ENCODE results near the gene LCN12.

The LCN12 gene

DNA sequence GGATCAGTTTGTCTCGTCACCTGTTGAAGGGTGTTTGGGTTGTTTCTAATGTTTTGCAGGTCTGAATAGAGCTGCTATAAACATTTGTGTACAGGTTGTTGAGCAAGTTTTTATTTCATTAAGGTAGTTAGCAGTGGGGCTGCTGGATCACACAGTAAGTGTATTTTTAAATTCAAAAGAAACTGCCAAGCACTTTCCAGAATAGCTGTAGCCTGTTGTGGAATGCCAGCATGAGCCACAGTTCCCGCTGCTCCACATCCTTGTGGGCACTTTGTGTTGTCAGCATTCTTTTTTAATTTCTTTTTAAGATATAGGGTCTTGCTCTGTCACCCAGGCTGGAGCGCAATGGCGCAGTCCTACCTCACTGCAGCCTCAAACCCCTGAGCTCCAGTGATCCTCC, 22.1 kb upstream of the LCN12 start:
- no peak overlapping the region for H3K9ac ChIP-seq (ENCODE audit: low read length)
- no peak overlapping the region for H3K23ac ChIP-seq (ENCODE audit: low read length)
- H4K5ac ChIP-seq (ENCODE audit: low read length): no peak overlapping the region
- no peak overlapping the region for H3K56ac ChIP-seq (ENCODE audit: low read length)
- H2AK5ac ChIP-seq (ENCODE audit: low read length): no peak overlapping the region
- H3K4ac ChIP-seq (ENCODE audit: low read depth, low read length): no peak overlapping the region
- H4K8ac ChIP-seq (ENCODE audit: low read depth, low read length): no peak overlapping the region
- H2BK5ac ChIP-seq (ENCODE audit: low read length): no peak overlapping the region
- H3K79me2 ChIP-seq (ENCODE audit: control insufficient read depth, insufficient read depth, low read length): no peaks in the 10 kb centered on the region
- no peak overlapping the region for H3K4me2 ChIP-seq (ENCODE audit: low read length)
- H3K79me1 ChIP-seq (ENCODE audit: low read length): no peaks in the 10 kb centered on the region
- no peaks in the 10 kb centered on the region for H3K4me1 ChIP-seq (ENCODE audit: control insufficient read depth, low read depth, low read length)
- peaks cover 6% of the 10 kb centered on the region for H3K36me3 ChIP-seq (ENCODE audit: control insufficient read depth, insufficient read depth, low read length)
- no peak overlapping the region for H2BK120ac ChIP-seq (ENCODE audit: low read depth, low read length)
- H3K18ac ChIP-seq (ENCODE audit: low read length): no peak overlapping the region
- H2BK15ac ChIP-seq (replicated peaks; ENCODE audit: low read depth): no peak overlapping the region
- no CpG with 5 or more reads among the region's 4 CpGs for whole genome bisulfite sequencing (ENCODE audit: extremely low coverage, insufficient coverage, low lambda C conversion rate)
- H3K4me3 ChIP-seq (ENCODE audit: low read length): no peak overlapping the region
- DNase-seq: no peak
- H3K27ac ChIP-seq (ENCODE audit: low read depth, low read length): no peak overlapping the region
- no peaks in the 10 kb centered on the region for H3K27me3 ChIP-seq (ENCODE audit: insufficient read depth, low read length, poor library complexity)

- Histone ChIP-seq H3K23ac (ENCODE audit: low read length) (no peak overlapping the region), H3K79me1 (ENCODE audit: low read length) (no peaks in the 10 kb centered on the region), H3K4me2 (ENCODE audit: low read length) (no peak overlapping the region), H2AK5ac (ENCODE audit: low read length) (no peak overlapping the region), H2BK120ac (ENCODE audit: low read depth, low read length) (no peak overlapping the region), H3K4me3 (ENCODE audit: low read length) (no peak overlapping the region), H3K27me3 (ENCODE audit: insufficient read depth, low read length, poor library complexity) (no peaks in the 10 kb centered on the region), H2BK5ac (ENCODE audit: low read length) (no peak overlapping the region), H4K8ac (ENCODE audit: low read depth, low read length) (no peak overlapping the region), H3K36me3 (ENCODE audit: control insufficient read depth, insufficient read depth, low read length) (peaks cover 6% of the 10 kb centered on the region), H3K79me2 (ENCODE audit: control insufficient read depth, insufficient read depth, low read length) (no peaks in the 10 kb centered on the region), H3K4ac (ENCODE audit: low read depth, low read length) (no peak overlapping the region), H2BK15ac (replicated peaks; ENCODE audit: low read depth) (no peak overlapping the region), H3K56ac (ENCODE audit: low read length) (no peak overlapping the region), H3K9ac (ENCODE audit: low read length) (no peak overlapping the region), H3K27ac (ENCODE audit: low read depth, low read length) (no peak overlapping the region), H3K18ac (ENCODE audit: low read length) (no peak overlapping the region), H3K4me1 (ENCODE audit: control insufficient read depth, low read depth, low read length) (no peaks in the 10 kb centered on the region), H4K5ac (ENCODE audit: low read length) (no peak overlapping the region)
- no peak for DNase-seq
- WGBS (ENCODE audit: extremely low coverage, insufficient coverage, low lambda C conversion rate): no CpG with 5 or more reads among the region's 2 CpGs
Observed at GRCh38 chr9:136931611-136932130, 20.4 kb upstream of the LCN12 start.

- H3K27me3 ChIP-seq (ENCODE audit: insufficient read depth, low read length, poor library complexity): no peaks in the 10 kb centered on the region
- no peak overlapping the region for H3K56ac ChIP-seq (ENCODE audit: low read length)
- H3K36me3 ChIP-seq (ENCODE audit: control insufficient read depth, insufficient read depth, low read length): peaks cover 4% of the 10 kb centered on the region
- no peaks in the 10 kb centered on the region for H3K79me2 ChIP-seq (ENCODE audit: control insufficient read depth, insufficient read depth, low read length)
- H3K18ac ChIP-seq (ENCODE audit: low read length): no peak overlapping the region
- H3K4me2 ChIP-seq (ENCODE audit: low read length): no peak overlapping the region
- no peak overlapping the region for H4K8ac ChIP-seq (ENCODE audit: low read depth, low read length)
- no peak overlapping the region for H2BK5ac ChIP-seq (ENCODE audit: low read length)
- H2BK120ac ChIP-seq (ENCODE audit: low read depth, low read length): no peak overlapping the region
- no peak overlapping the region for H2AK5ac ChIP-seq (ENCODE audit: low read length)
- DNase-seq: no peak
- no peak overlapping the region for H3K23ac ChIP-seq (ENCODE audit: low read length)
- H3K4ac ChIP-seq (ENCODE audit: low read depth, low read length): no peak overlapping the region
- WGBS (ENCODE audit: extremely low coverage, insufficient coverage, low lambda C conversion rate): no CpG with 5 or more reads among the region's 3 CpGs
- H3K4me1 ChIP-seq (ENCODE audit: control insufficient read depth, low read depth, low read length): no peaks in the 10 kb centered on the region
- no peak overlapping the region for H3K9ac ChIP-seq (ENCODE audit: low read length)
- no peak overlapping the region for H2BK15ac ChIP-seq (replicated peaks; ENCODE audit: low read depth)
- H3K27ac ChIP-seq (ENCODE audit: low read depth, low read length): no peak overlapping the region
- no peak overlapping the region for H3K4me3 ChIP-seq (ENCODE audit: low read length)
- H4K5ac ChIP-seq (ENCODE audit: low read length): no peak overlapping the region
- no peaks in the 10 kb centered on the region for H3K79me1 ChIP-seq (ENCODE audit: low read length)
Observed at GRCh38 chr9:136934277-136934676, 17.8 kb upstream of the LCN12 start.

DNA sequence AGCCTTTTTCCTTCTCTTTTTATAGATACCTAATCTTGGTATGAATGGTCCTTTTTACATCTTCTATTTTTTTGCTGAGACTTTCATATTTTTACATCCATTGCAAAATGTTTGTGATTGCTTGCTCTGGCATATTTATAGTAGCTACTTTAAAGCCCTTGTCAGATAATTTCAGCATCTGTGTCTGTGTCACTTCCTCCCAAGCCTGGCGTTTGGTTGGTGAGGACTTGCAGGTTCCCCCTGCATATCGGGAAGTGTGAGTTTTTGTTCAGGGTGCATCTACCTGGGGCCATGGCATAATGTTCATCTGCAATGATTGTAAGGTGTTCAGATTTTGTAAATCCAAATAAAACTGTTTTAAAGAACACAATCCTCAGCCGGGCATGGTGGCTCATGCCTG, 16.4 kb upstream of the LCN12 start:
- Histone ChIP-seq H3K79me1 (ENCODE audit: low read length) (no peaks in the 10 kb centered on the region), H4K5ac (ENCODE audit: low read length) (no peak overlapping the region), H3K4me2 (ENCODE audit: low read length) (no peak overlapping the region)

GRCh38 chr9:136936645-136937170, 15.4 kb upstream of the LCN12 start:
- no peak overlapping the region for H3K4me2 ChIP-seq (ENCODE audit: low read length)
- no peaks in the 10 kb centered on the region for H3K79me2 ChIP-seq (ENCODE audit: control insufficient read depth, insufficient read depth, low read length)
- WGBS (ENCODE audit: extremely low coverage, insufficient coverage, low lambda C conversion rate): no CpG with 5 or more reads among the region's 8 CpGs
- no peak overlapping the region for H3K56ac ChIP-seq (ENCODE audit: low read length)
- no peak overlapping the region for H3K4ac ChIP-seq (ENCODE audit: low read depth, low read length)
- H3K79me1 ChIP-seq (ENCODE audit: low read length): no peaks in the 10 kb centered on the region
- no peak overlapping the region for H2BK15ac ChIP-seq (replicated peaks; ENCODE audit: low read depth)
- H4K8ac ChIP-seq (ENCODE audit: low read depth, low read length): no peak overlapping the region
- H3K36me3 ChIP-seq (ENCODE audit: control insufficient read depth, insufficient read depth, low read length): peaks cover 9% of the 10 kb centered on the region
- no peak overlapping the region for H2AK5ac ChIP-seq (ENCODE audit: low read length)
- H2BK5ac ChIP-seq (ENCODE audit: low read length): no peak overlapping the region
- H3K27ac ChIP-seq (ENCODE audit: low read depth, low read length): no peak overlapping the region
- H4K5ac ChIP-seq (ENCODE audit: low read length): no peak overlapping the region
- H3K23ac ChIP-seq (ENCODE audit: low read length): no peak overlapping the region
- H3K4me3 ChIP-seq (ENCODE audit: low read length): no peak overlapping the region
- H3K4me1 ChIP-seq (ENCODE audit: control insufficient read depth, low read depth, low read length): no peaks in the 10 kb centered on the region
- no peaks in the 10 kb centered on the region for H3K27me3 ChIP-seq (ENCODE audit: insufficient read depth, low read length, poor library complexity)
- no peak overlapping the region for H2BK120ac ChIP-seq (ENCODE audit: low read depth, low read length)
- H3K18ac ChIP-seq (ENCODE audit: low read length): no peak overlapping the region
- DNase-seq: no peak
- no peak overlapping the region for H3K9ac ChIP-seq (ENCODE audit: low read length)

More for the DNA sequence above, 16.4 kb upstream of the LCN12 start:
- H3K27me3 ChIP-seq (ENCODE audit: insufficient read depth, low read length, poor library complexity): no peaks in the 10 kb centered on the region
- no peak overlapping the region for H3K23ac ChIP-seq (ENCODE audit: low read length)
- no peak overlapping the region for H2BK5ac ChIP-seq (ENCODE audit: low read length)
- H3K4me1 ChIP-seq (ENCODE audit: control insufficient read depth, low read depth, low read length): no peaks in the 10 kb centered on the region
- no peak overlapping the region for H3K4ac ChIP-seq (ENCODE audit: low read depth, low read length)
- no peak for DNase-seq
- H3K27ac ChIP-seq (ENCODE audit: low read depth, low read length): no peak overlapping the region
- H2AK5ac ChIP-seq (ENCODE audit: low read length): no peak overlapping the region
- H3K36me3 ChIP-seq (ENCODE audit: control insufficient read depth, insufficient read depth, low read length): peaks cover 7% of the 10 kb centered on the region
- H3K79me2 ChIP-seq (ENCODE audit: control insufficient read depth, insufficient read depth, low read length): no peaks in the 10 kb centered on the region
- WGBS (ENCODE audit: extremely low coverage, insufficient coverage, low lambda C conversion rate): no CpG with 5 or more reads among the region's 3 CpGs
- H4K8ac ChIP-seq (ENCODE audit: low read depth, low read length): no peak overlapping the region
- H2BK120ac ChIP-seq (ENCODE audit: low read depth, low read length): no peak overlapping the region
- no peak overlapping the region for H2BK15ac ChIP-seq (replicated peaks; ENCODE audit: low read depth)
- no peak overlapping the region for H3K56ac ChIP-seq (ENCODE audit: low read length)
- H3K4me3 ChIP-seq (ENCODE audit: low read length): no peak overlapping the region
- H3K18ac ChIP-seq (ENCODE audit: low read length): no peak overlapping the region
- H3K9ac ChIP-seq (ENCODE audit: low read length): no peak overlapping the region

All from mesendoderm (in vitro differentiated cells).